RPMI8226 (cell line): ENCODE data around the gene MSN.
"Not testable (repeated sequence)": the region's sequence is repeated elsewhere in the genome, so short reads cannot be mapped to it uniquely, and the experiment has no call there.

Source experiments
- DNase-seq: peaks from one replicate; pipeline ENCODE4 v3.0.0-alpha.2; 2015

Gene MSN

GRCh38 chrX:65667503-65668376, at the start of gene MSN:
TSS of gene MSN (plus strand) at chrX:65667654. CDS start at chrX:65667842, 188 bp downstream.
- peak; percentile 81 for DNase-seq

- not testable (repeated sequence) for DNase-seq
These were observed 47.3 kb upstream of the MSN start for GRCh38 chrX:65620096-65620705.

- no peak for DNase-seq
These were observed 36.7 kb upstream of the MSN start for GRCh38 chrX:65630771-65631170.

- DNase-seq: no peak
These were observed 33.6 kb upstream of the MSN start for GRCh38 chrX:65633826-65634225.

- no peak for DNase-seq
These were observed 32.7 kb upstream of the MSN start for GRCh38 chrX:65634732-65635131.

GRCh38 chrX:65635378-65635777, 32.1 kb upstream of the MSN start:
- no peak for DNase-seq

GRCh38 chrX:65635822-65636221, 31.6 kb upstream of the MSN start:
- DNase-seq: no peak

GRCh38 chrX:65636261-65636660, 31.2 kb upstream of the MSN start:
- not testable (repeated sequence) for DNase-seq

GRCh38 chrX:65637335-65637734, 30.1 kb upstream of the MSN start:
- no peak for DNase-seq

GRCh38 chrX:65642914-65643491, 24.5 kb upstream of the MSN start:
- DNase-seq: no peak

- no peak for DNase-seq
These were observed 23.9 kb upstream of the MSN start for GRCh38 chrX:65643531-65644052.

- no peak for DNase-seq
These were observed 22.7 kb upstream of the MSN start for GRCh38 chrX:65644621-65645289.

- no peak for DNase-seq
These were observed 19.7 kb upstream of the MSN start for GRCh38 chrX:65647801-65648200.

GRCh38 chrX:65652098-65652497, 15.4 kb upstream of the MSN start:
- DNase-seq: no peak

- DNase-seq: not testable (repeated sequence)
These were observed 10.4 kb upstream of the MSN start for GRCh38 chrX:65657009-65657441.

GRCh38 chrX:65657659-65658058, 9.8 kb upstream of the MSN start:
- no peak for DNase-seq

GRCh38 chrX:65658229-65658628, 9.2 kb upstream of the MSN start:
- DNase-seq: no peak

GRCh38 chrX:65667157-65667502, 324 bp upstream of the MSN start:
- DNase-seq: no peak

- DNase-seq: peak; percentile 60
These were observed 1.2 kb downstream of the MSN start for GRCh38 chrX:65668377-65669310.

GRCh38 chrX:65671286-65671685, 3.8 kb downstream of the MSN start:
- no peak for DNase-seq

- DNase-seq: no peak
These were observed 4.5 kb downstream of the MSN start for GRCh38 chrX:65671966-65672365.

GRCh38 chrX:65673857-65674203, 6.4 kb downstream of the MSN start:
- DNase-seq: no peak
